Sigmoid colon (tissue), 7 donors: Measurements from ENCODE around the gene DNER. TPM values are rescaled to one million over a fixed set of nuclear protein-coding genes. Genes with fewer than 3 reads are reported as not detected.

Experiments used
- DNase-seq: peaks from one replicate; pipeline ENCODE4 v3.0.0-alpha.2; 2019
- H3K27ac ChIP-seq, 4 donors: fragments of 200-600 bp; sonication (generic); one replicate each; pipeline ENCODE4 v1.5.1; 2016 to 2019; ENCODE audit warnings: mild to moderate bottlenecking in 1 of 4
- H3K27me3 ChIP-seq, 3 donors: fragments of 200-600 bp; sonication (generic); one replicate each; pipeline ENCODE4 v1.5.1; 2019; ENCODE audit warnings: mild to moderate bottlenecking in 1 of 3
- H3K36me3 ChIP-seq, 4 donors: fragments of 200-600 bp; sonication (generic); one replicate each; pipeline ENCODE4 v1.5.1; 2016 to 2019
- H3K4me1 ChIP-seq, 4 donors: fragments of 200-600 bp; sonication (generic); one replicate each; pipeline ENCODE4 v1.5.1; 2017 to 2019
- H3K4me3 ChIP-seq, 4 donors: fragments of 200-600 bp; sonication (generic); one replicate each; pipeline ENCODE4 v1.5.1; 2017 to 2019; ENCODE audit warnings: mild to moderate bottlenecking in 2 of 4, moderate library complexity in 1 of 4
- H3K9me3 ChIP-seq, 4 donors: fragments of 200-600 bp in 3 of 4; sonication (generic) in 3 of 4; one replicate each; pipeline versions ENCODE4 v1.5.1 to v1.6.1; 2013 to 2019
- EP300 ChIP-seq, 4 donors: sonication (generic); formaldehyde crosslinking; IDR thresholded peaks; one replicate each; pipeline ENCODE4 v1.6.1; 2017; ENCODE audit warnings: antibody characterized with exemption in 4 of 4
- POLR2A ChIP-seq, 2 donors: fragments of 450-650 bp; IDR thresholded peaks; one replicate each; pipeline ENCODE4 v1.6.1; 2016; ENCODE audit warnings: antibody characterized with exemption in 2 of 2, mild to moderate bottlenecking in 2 of 2, moderate library complexity in 2 of 2
- POLR2AphosphoS5 ChIP-seq, 4 donors: sonication (generic); formaldehyde crosslinking; IDR thresholded peaks; one replicate each; pipeline ENCODE4 v1.6.1; 2017; ENCODE audit warnings: antibody characterized with exemption in 4 of 4
- WGBS, 2 donors: extraction: QIAGEN DNeasy Blood & Tissue Kit; methylation state at CpG; one replicate each; pipeline ENCODE4 v1.1.7; 2013; 5-methylcytosine and 5-hydroxymethylcytosine counted together
- intact Hi-C: fragments of 100-400 bp; cut with DNase I; formaldehyde crosslinking; loops from one replicate; pipeline ENCODE4 v1.15.1; 2023
- polyA plus RNA-seq, 3 donors: library from polyadenylated mRNA; stranded (reverse); fragments of 200-250 nt; gene quantifications; one replicate each; pipeline ENCODE4 v1.2.3, GENCODE V29; 2013
- total RNA-seq, 4 donors: library from RNA; depleted of rRNA; stranded (reverse); fragments of >200 nt; gene quantifications; one replicate each; pipeline ENCODE4 v1.1.0, GENCODE V29; 2016
- TF ChIP-seq, protein P1 (sequence below), 4 experiments: fragments of 450-650 bp in 3 of 4; fragments of 200-600 bp in 1 of 4; IDR thresholded peaks; one replicate each; pipeline ENCODE4 v1.5.1; 2016 to 2019; ENCODE audit warnings: antibody characterized with exemption in 4 of 4, mild to moderate bottlenecking in 3 of 4, moderate library complexity in 2 of 4
- donor health status: healthy with polysubstance abuse.
- donor health status: Bipolar disorder and iron deficiency.
- donor health status: healthy.

Gene DNER
- total and polyA plus RNA-seq, 7 donors, result 2.7 to 17.7 (median 9.9) TPM; not detected in 1

DNA sequence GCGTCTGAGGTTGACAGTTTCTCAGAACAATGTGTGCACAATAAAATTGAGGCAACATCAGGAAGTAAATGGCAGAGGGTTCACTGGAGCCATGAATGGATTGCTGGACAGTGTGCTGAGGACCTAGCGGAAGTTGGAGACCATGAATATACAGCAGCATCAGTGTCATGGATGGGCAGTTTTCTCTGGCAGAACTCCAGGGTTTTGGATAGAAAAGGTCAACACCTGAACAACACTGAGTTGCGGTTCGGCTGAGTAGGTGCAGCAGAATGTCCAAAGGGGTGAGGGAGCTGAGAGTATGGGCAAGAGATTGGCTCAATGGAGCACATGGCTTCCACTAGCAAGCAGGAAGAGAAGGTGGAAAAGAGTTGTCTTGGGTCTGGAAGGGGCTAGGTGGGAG is 73.7 kb downstream of the DNER start:
- Histone ChIP-seq H3K27me3 (no peaks in the 10 kb centered on the region), H3K27ac (no peak overlapping the region), H3K9me3 (no peaks in the 10 kb centered on the region), H3K36me3 (no peaks in the 10 kb centered on the region), H3K4me3 (no peak overlapping the region), H3K4me1 (no peaks in the 10 kb centered on the region)
- DNase-seq, result no peak
- no peak for TF ChIP-seq POLR2A (IDR thresholded peaks at IDR 0.05)
- TF ChIP-seq, protein P1, sequence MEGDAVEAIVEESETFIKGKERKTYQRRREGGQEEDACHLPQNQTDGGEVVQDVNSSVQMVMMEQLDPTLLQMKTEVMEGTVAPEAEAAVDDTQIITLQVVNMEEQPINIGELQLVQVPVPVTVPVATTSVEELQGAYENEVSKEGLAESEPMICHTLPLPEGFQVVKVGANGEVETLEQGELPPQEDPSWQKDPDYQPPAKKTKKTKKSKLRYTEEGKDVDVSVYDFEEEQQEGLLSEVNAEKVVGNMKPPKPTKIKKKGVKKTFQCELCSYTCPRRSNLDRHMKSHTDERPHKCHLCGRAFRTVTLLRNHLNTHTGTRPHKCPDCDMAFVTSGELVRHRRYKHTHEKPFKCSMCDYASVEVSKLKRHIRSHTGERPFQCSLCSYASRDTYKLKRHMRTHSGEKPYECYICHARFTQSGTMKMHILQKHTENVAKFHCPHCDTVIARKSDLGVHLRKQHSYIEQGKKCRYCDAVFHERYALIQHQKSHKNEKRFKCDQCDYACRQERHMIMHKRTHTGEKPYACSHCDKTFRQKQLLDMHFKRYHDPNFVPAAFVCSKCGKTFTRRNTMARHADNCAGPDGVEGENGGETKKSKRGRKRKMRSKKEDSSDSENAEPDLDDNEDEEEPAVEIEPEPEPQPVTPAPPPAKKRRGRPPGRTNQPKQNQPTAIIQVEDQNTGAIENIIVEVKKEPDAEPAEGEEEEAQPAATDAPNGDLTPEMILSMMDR (IDR thresholded peaks at IDR 0.05), result no peak
- TF ChIP-seq EP300 (IDR thresholded peaks at IDR 0.05), result no peak
- no peak for TF ChIP-seq POLR2AphosphoS5 (IDR thresholded peaks at IDR 0.05)
- 88 to 90% methylated on average over 4 of the region's 4 CpGs for WGBS, 2 donors
- intact Hi-C loops, result no loop called here

DNA sequence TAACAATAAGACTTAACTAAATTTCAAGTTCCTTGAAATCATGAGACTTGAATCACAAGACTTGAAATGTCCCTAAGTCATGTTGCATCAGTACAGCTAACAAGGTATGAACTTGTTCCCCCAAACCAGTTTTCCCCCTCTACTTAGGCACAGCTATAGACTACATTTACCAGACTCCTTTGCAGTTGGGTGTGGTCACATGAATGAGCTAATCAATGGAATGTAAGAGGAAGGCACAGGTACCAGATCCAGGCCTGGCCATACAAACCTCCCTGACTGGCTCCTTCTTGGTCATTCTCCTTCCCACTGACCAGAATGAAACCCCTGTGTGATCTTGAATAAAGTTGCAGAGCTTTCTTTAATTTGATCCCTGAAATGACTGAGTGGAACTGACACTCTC is 77.8 kb downstream of the DNER start:
- no peaks in the 10 kb centered on the region for H3K36me3 ChIP-seq
- H3K9me3 ChIP-seq, result no peaks in the 10 kb centered on the region
- H3K4me1 ChIP-seq, result no peaks in the 10 kb centered on the region
- TF ChIP-seq EP300 (IDR thresholded peaks at IDR 0.05) (no peak), POLR2A (IDR thresholded peaks at IDR 0.05) (no peak)
- no peak overlapping the region for H3K27ac ChIP-seq
- H3K27me3 ChIP-seq, result no peaks in the 10 kb centered on the region
- intact Hi-C loops, result no loop called here
- no peak for DNase-seq
- H3K4me3 ChIP-seq, result no peak overlapping the region

DNA sequence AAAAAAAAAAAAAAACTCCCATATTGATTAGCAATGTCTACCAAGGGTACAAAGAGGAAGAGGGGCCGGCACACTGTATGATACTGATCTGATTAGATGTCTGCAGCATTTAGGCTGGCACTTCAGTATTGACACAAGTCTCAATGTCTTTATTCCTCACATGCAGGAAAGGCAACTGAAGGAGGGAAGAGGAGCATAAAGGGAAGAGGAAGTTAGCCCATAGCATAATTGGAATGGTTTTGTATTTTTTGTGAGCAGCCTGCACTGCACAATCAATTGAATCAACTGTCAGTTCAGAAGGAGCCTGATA is 79.0 kb downstream of the DNER start:
- H3K27ac ChIP-seq, result no peak overlapping the region
- intact Hi-C loops, result no loop called here
- 73 to 74% methylated on average over 1 of the region's 1 CpG for WGBS, 2 donors
- no peaks in the 10 kb centered on the region for H3K27me3 ChIP-seq
- TF ChIP-seq POLR2A (IDR thresholded peaks at IDR 0.05) (no peak), POLR2AphosphoS5 (IDR thresholded peaks at IDR 0.05) (no peak), EP300 (IDR thresholded peaks at IDR 0.05) (no peak)
- TF ChIP-seq, protein P1 (IDR thresholded peaks at IDR 0.05), result no peak
- H3K4me1 ChIP-seq, result no peaks in the 10 kb centered on the region
- DNase-seq, result no peak
- H3K4me3 ChIP-seq, result no peak overlapping the region
- H3K36me3 ChIP-seq, result no peaks in the 10 kb centered on the region
- no peaks in the 10 kb centered on the region for H3K9me3 ChIP-seq

DNA sequence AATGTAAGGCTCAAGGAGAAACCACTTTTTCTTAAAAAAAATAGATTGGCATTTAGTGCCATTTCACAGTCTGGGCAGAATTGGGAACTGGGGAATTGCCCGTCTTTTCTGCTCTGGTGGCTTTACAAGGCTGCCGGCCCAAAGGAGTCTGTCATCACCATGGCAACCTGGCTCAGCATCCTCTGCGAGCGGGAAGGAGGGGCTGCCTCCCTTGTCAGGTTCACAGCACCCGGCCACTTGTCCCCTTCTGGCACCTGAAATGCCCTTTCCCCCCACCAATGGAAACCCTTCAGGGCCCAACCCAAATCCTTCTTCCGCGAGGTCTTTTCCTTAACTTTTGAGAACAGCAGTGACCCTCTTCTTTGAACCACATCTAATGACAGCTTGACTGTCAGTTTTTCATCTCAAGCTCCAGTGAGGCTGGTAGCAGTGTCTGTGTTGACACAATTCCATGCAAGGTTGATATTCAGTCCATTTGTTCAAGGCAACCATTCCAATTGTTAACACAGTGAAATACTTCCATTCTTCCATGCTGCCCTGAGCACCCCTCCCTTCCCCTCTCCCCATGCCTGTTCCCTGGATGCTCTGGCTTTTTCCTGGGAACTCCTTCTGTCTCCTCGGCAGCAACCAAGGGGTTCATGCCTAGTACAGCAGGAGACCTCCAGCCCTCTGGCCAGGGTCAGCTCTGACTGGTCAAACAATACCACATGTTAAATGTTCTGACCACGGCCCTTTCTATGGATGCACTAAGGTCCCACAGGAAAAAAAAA is 79.6 kb downstream of the DNER start:
- DNase-seq, result no peak
- no peaks in the 10 kb centered on the region for H3K9me3 ChIP-seq
- WGBS, 2 donors, result 41 to 44% methylated on average over 9 of the region's 9 CpGs

DNA sequence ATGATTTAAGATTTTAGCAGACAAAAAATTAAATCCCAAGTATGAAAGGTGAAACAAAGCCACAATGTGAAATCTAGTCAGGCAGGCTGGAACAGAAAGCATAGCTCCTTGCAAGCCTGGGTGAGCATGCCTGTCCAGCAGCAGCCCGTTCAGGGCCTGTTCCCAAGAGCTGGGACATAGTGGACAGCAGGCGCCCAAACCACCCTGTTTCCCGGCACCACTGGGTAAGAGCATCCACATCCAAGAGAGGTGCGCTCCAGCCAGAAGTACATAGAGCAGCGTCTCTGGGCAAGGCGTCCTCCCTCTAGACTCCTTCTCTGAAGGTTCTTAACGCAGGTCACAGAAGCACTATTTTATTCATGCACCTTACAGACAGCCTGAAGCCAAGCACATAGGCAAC is 80.8 kb downstream of the DNER start:
- TF ChIP-seq, protein P1 (IDR thresholded peaks at IDR 0.05), result no peak
- TF ChIP-seq EP300 (IDR thresholded peaks at IDR 0.05) (no peak), POLR2AphosphoS5 (IDR thresholded peaks at IDR 0.05) (no peak), POLR2A (IDR thresholded peaks at IDR 0.05) (no peak)
- Histone ChIP-seq H3K4me3 (no peak overlapping the region), H3K36me3 (no peaks in the 10 kb centered on the region), H3K27me3 (no peaks in the 10 kb centered on the region), H3K9me3 (no peaks in the 10 kb centered on the region), H3K4me1 (no peaks in the 10 kb centered on the region), H3K27ac (no peak overlapping the region)
- 76 to 81% methylated on average over 7 of the region's 7 CpGs for WGBS, 2 donors
- intact Hi-C loops, result no loop called here
- DNase-seq, result no peak

More for the DNA sequence above, 79.6 kb downstream of the DNER start:
- intact Hi-C loops, result no loop called here
- no peaks in the 10 kb centered on the region for H3K4me1 ChIP-seq
- TF ChIP-seq POLR2A (IDR thresholded peaks at IDR 0.05) (no peak), POLR2AphosphoS5 (IDR thresholded peaks at IDR 0.05) (no peak), EP300 (IDR thresholded peaks at IDR 0.05) (no peak)
- TF ChIP-seq, protein P1 (IDR thresholded peaks at IDR 0.05), result no peak
- H3K36me3 ChIP-seq, result no peaks in the 10 kb centered on the region
- no peak overlapping the region for H3K4me3 ChIP-seq
- H3K27me3 ChIP-seq, result no peaks in the 10 kb centered on the region
- H3K27ac ChIP-seq, result no peak overlapping the region
